Ascending aorta (tissue), 2 donors: Measurements from ENCODE around the gene KRTAP5-9. TPM values are rescaled to one million over a fixed set of nuclear protein-coding genes. Genes with fewer than 3 reads are reported as not detected.

Experiments used
- DNase-seq, 2 donors: peaks; one replicate each; pipeline ENCODE4 v3.0.0-alpha.2; 2019; ENCODE audit warnings: low spot score in 2 of 2
- H3K27ac ChIP-seq, 2 donors: fragments of 200-600 bp; sonication (generic); one replicate each; pipeline ENCODE4 v1.5.1; 2016 to 2017; ENCODE audit warnings: mild to moderate bottlenecking in 1 of 2
- H3K27me3 ChIP-seq: fragments of 200-600 bp; sonication (generic); one replicate; pipeline ENCODE4 v1.5.1; 2017
- H3K36me3 ChIP-seq, 2 donors: fragments of 200-600 bp; sonication (generic); one replicate each; pipeline ENCODE4 v1.5.1; 2016
- H3K4me1 ChIP-seq, 2 donors: fragments of 200-600 bp; sonication (generic); one replicate each; pipeline ENCODE4 v1.5.1; 2016 to 2017; ENCODE audit warnings: mild to moderate bottlenecking in 1 of 2
- H3K4me3 ChIP-seq, 2 donors: fragments of 200-600 bp; sonication (generic); one replicate each; pipeline ENCODE4 v1.5.1; 2016 to 2017; ENCODE audit warnings: mild to moderate bottlenecking in 1 of 2
- H3K9me3 ChIP-seq, 2 donors: fragments of 200-600 bp; sonication (generic); one replicate each; pipeline ENCODE4 v1.5.1; 2016
- CTCF ChIP-seq, 3 experiments: fragments of 200-600 bp in 2 of 3; fragments of 450-650 bp in 1 of 3; sonication (generic) in 2 of 3; IDR thresholded peaks; one replicate each; pipeline ENCODE4 v1.5.1; 2016 to 2019; ENCODE audit warnings: antibody characterized with exemption in 3 of 3, mild to moderate bottlenecking in 1 of 3, moderate library complexity in 1 of 3
- intact Hi-C: fragments of 100-400 bp; cut with DNase I; formaldehyde crosslinking; loops from one replicate; pipeline ENCODE4 v1.15.1; 2023
- total RNA-seq: library from RNA; depleted of rRNA; stranded (reverse); fragments of >200 nt; gene quantifications from one replicate; pipeline ENCODE4 v1.1.0, GENCODE V29; 2016

The KRTAP5-9 gene
- total RNA-seq, 1 donor from 2014 or later, result not detected

- Histone ChIP-seq H3K36me3 (peaks cover 67 to 79% of the 10 kb centered on the region in 2 donors), H3K27me3 (no peaks in the 10 kb centered on the region), H3K9me3 (no peaks in the 10 kb centered on the region), H3K4me3 (no peak overlapping the region), H3K4me1 (no peaks in the 10 kb centered on the region), H3K27ac (no peak overlapping the region)
- intact Hi-C loops, result no loop called here
- peak in 1 of 2 donors; percentile 30 for DNase-seq
- TF ChIP-seq CTCF (IDR thresholded peaks at IDR 0.05), result no peak
Measured at GRCh38 chr11:71502026-71502425, 46.2 kb upstream of the KRTAP5-9 start.

DNA sequence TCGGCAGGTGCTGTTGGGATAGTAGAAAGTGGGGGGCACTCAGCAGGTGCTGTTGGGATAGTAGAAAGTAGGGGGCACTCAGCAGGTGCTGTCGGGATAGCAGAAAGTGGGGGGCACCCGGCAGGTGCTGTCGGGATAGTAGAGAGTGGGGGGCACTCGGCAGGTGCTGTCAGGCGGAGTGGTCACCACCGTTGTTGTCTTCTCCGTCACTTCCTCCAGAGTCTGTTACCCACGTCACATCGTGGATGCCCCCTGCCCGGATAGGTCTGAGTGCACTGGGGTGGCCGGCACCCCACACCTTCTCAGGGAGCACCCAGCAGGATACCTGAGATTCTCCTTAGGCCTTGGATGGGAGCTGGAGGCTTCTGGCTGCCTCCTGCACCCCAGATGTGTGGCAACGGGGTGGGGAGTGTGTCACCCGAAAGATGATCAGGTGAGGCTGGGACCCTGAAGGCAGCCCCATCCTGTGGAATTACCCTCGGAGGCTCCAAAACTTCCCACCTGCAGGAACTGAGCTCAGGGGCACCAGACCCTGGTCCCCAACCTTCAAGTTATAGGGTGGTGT lies 45.3 kb upstream of the KRTAP5-9 start:
- H3K4me1 ChIP-seq, result no peaks in the 10 kb centered on the region
- TF ChIP-seq CTCF (IDR thresholded peaks at IDR 0.05), result no peak
- intact Hi-C loops, result no loop called here
- H3K27me3 ChIP-seq, result no peaks in the 10 kb centered on the region
- no peak overlapping the region for H3K4me3 ChIP-seq
- H3K9me3 ChIP-seq, result no peaks in the 10 kb centered on the region
- no peak overlapping the region for H3K27ac ChIP-seq
- DNase-seq, result peak in 1 of 2 donors; percentile 37
- H3K36me3 ChIP-seq, result peaks cover 58 to 69% of the 10 kb centered on the region in 2 donors

- H3K27me3 ChIP-seq, result no peaks in the 10 kb centered on the region
- no peaks in the 10 kb centered on the region for H3K4me1 ChIP-seq
- peaks cover 42 to 54% of the 10 kb centered on the region in 2 donors for H3K36me3 ChIP-seq
- H3K27ac ChIP-seq, result no peak overlapping the region
- no peak for TF ChIP-seq CTCF (IDR thresholded peaks at IDR 0.05)
- peak in 1 of 2 donors; percentile 55 for DNase-seq
- peaks cover 0 to 5% of the 10 kb centered on the region in 2 donors for H3K9me3 ChIP-seq
- intact Hi-C loops, result no loop called here
- no peak overlapping the region for H3K4me3 ChIP-seq
Measured at GRCh38 chr11:71504531-71504930, 43.7 kb upstream of the KRTAP5-9 start.

GRCh38 chr11:71505001-71505400 lies 43.2 kb upstream of the KRTAP5-9 start:
- Histone ChIP-seq H3K4me1 (no peaks in the 10 kb centered on the region), H3K27me3 (no peaks in the 10 kb centered on the region), H3K9me3 (peaks cover 1 to 5% of the 10 kb centered on the region in 2 donors), H3K27ac (no peak overlapping the region), H3K4me3 (no peak overlapping the region), H3K36me3 (peaks cover 38 to 49% of the 10 kb centered on the region in 2 donors)
- no peak for TF ChIP-seq CTCF (IDR thresholded peaks at IDR 0.05)
- no peak for DNase-seq
- intact Hi-C loops, result no loop called here

GRCh38 chr11:71505781-71506180 lies 42.4 kb upstream of the KRTAP5-9 start:
- intact Hi-C loops, result no loop called here
- Histone ChIP-seq H3K27me3 (no peaks in the 10 kb centered on the region), H3K9me3 (peaks cover 5 to 13% of the 10 kb centered on the region in 2 donors), H3K4me1 (no peaks in the 10 kb centered on the region), H3K36me3 (peaks cover 31 to 41% of the 10 kb centered on the region in 2 donors), H3K4me3 (no peak overlapping the region), H3K27ac (no peak overlapping the region)
- no peak for TF ChIP-seq CTCF (IDR thresholded peaks at IDR 0.05)
- DNase-seq, result peak in 1 of 2 donors; percentile 46
